HepG2 (cell line): Measurements from ENCODE around the gene SYCE1L. TPM values are rescaled to one million over a fixed set of nuclear protein-coding genes. Genes with fewer than 3 reads are reported as not detected.

Experiments used
- ATAC-seq: fragments of 200-7000 bp; cut with Tn5 transposase; 3 replicates; pipeline ENCODE4 v1.9.1; 2020; ENCODE audit warnings: mild to moderate bottlenecking, moderate library complexity
- BruUV-seq: library from RNA; stranded (reverse); fragments of 400-500 nt; replicated peaks from 2 replicates; lab custom pipeline; 2021; lab: Mats Ljungman, UMichigan
- CTCF ChIA-PET: fragments of 300-600 bp; formaldehyde crosslinking; extraction: SDS; loops from one replicate; lab custom pipeline; 2021; ENCODE audit warnings: low total read pairs, inconsistent platforms, low intra/inter-chr PET ratio; lab: Yijun Ruan, JAX
- POLR2A ChIA-PET: fragments of 350-600 bp; sonication (Branson Sonifier 250); formaldehyde crosslinking; loops from one replicate; lab custom pipeline; 2020; ENCODE audit warnings: antibody characterized with exemption, inconsistent platforms; lab: Yijun Ruan, JAX
- DNase-seq: peaks from one replicate; pipeline ENCODE4 v3.0.0-alpha.2; 2015; ENCODE audit warnings: low spot score
- FAIRE-seq: peaks from 3 replicates; lab custom pipeline; 2011; peaks lifted over from hg19 to GRCh38; lab: Jason Lieb, UNC
- H2AFZ ChIP-seq: one replicate; pipeline ENCODE4 v1.6.1; 2011; ENCODE audit warnings: low read length, inconsistent platforms
- H3K27ac ChIP-seq: fragments of 300-600 bp; 3 replicates; pipeline ENCODE4 v1.8.0; 2011; ENCODE audit warnings: mixed run types, mild to moderate bottlenecking, mixed read lengths, low read length, inconsistent platforms; ENCODE audit not compliant: insufficient read depth; ENCODE audit errors: extremely low read length
- H3K27me3 ChIP-seq, 2 experiments: fragments of 200-600 bp in 1 of 2; 2 replicates in 1 of 2; 3 replicates in 1 of 2; pipeline versions ENCODE4 v1.6.0 to v1.8.0; 2011; ENCODE audit warnings: low read length in 2 of 2, mild to moderate bottlenecking in 2 of 2, moderate library complexity in 2 of 2, inconsistent platforms in 1 of 2; ENCODE audit not compliant: insufficient read depth in 2 of 2, control insufficient read depth in 1 of 2
- H3K36me3 ChIP-seq, 2 experiments: fragments of 200-600 bp in 1 of 2; replicated peaks in 1 of 2; 2 replicates in 1 of 2; 3 replicates in 1 of 2; pipeline versions ENCODE4 v1.5.1 to v1.8.0; 2011; ENCODE audit warnings: low read length in 2 of 2, inconsistent platforms in 1 of 2; ENCODE audit not compliant: insufficient read depth in 2 of 2, control insufficient read depth in 1 of 2
- H3K4me1 ChIP-seq: 2 replicates; pipeline ENCODE4 v1.5.1; 2012; ENCODE audit warnings: low read length, inconsistent platforms; ENCODE audit not compliant: insufficient read depth
- H3K4me2 ChIP-seq: 2 replicates; pipeline ENCODE4 v1.6.0; 2011; ENCODE audit warnings: low read depth, low read length, inconsistent platforms
- H3K4me3 ChIP-seq, 3 experiments: fragments of 200-600 bp in 1 of 3; sonication (generic), shearing (Covaris generic) in 1 of 3; replicated peaks in 1 of 3; 2 replicates each; pipeline ENCODE4 v1.5.1; 2011 to 2016; ENCODE audit warnings: low read length in 3 of 3, inconsistent platforms in 2 of 3, low read depth in 2 of 3, mild to moderate bottlenecking in 2 of 3, control low read depth in 1 of 3, mixed read lengths in 1 of 3; ENCODE audit not compliant: insufficient read depth in 1 of 3
- H3K79me2 ChIP-seq: one replicate; pipeline ENCODE4 v1.6.1; 2011; ENCODE audit warnings: low read length, inconsistent platforms; ENCODE audit not compliant: insufficient read depth
- H3K9ac ChIP-seq: 2 replicates; pipeline ENCODE4 v1.6.0; 2011; ENCODE audit warnings: mild to moderate bottlenecking, low read depth, low read length, inconsistent platforms; ENCODE audit not compliant: insufficient read depth
- H3K9me3 ChIP-seq: 2 replicates; pipeline ENCODE4 v1.5.1; 2012; ENCODE audit warnings: mild to moderate bottlenecking, low read length
- H4K20me1 ChIP-seq: 2 replicates; pipeline ENCODE4 v1.6.0; 2011; ENCODE audit warnings: inconsistent platforms, mild to moderate bottlenecking, low read length, moderate library complexity; ENCODE audit not compliant: insufficient read depth
- DMAP1 ChIP-seq: IDR thresholded peaks from 2 replicates; pipeline ENCODE4 v1.6.1; 2016
- PRMT3 ChIP-seq: sonication (generic); formaldehyde crosslinking; IDR thresholded peaks from 2 replicates; pipeline ENCODE4 v1.8.1; 2022; ENCODE audit warnings: low read depth, mild to moderate bottlenecking, moderate library complexity, missing genetic modification reagents, borderline replicate concordance
- RNF2 ChIP-seq: fragments of 450-650 bp; conservative IDR thresholded peaks from 2 replicates; pipeline ENCODE4 v1.6.1; 2016; ENCODE audit warnings: low read depth
- STAT6 ChIP-seq: sonication (generic); formaldehyde crosslinking; IDR thresholded peaks from 2 replicates; pipeline ENCODE4 v1.4.0; 2020; ENCODE audit warnings: missing genetic modification reagents, mild to moderate bottlenecking, borderline replicate concordance
- ZKSCAN1 ChIP-seq: fragments of 150-350 bp; IDR thresholded peaks from 2 replicates; pipeline ENCODE4 v1.6.1; 2014; ENCODE audit warnings: low read length
- ZNF264 ChIP-seq: sonication (generic); formaldehyde crosslinking; IDR thresholded peaks from 2 replicates; pipeline ENCODE4 v1.4.0; 2020; ENCODE audit warnings: missing genetic modification reagents
- WGBS: methylation state at CpG from one replicate; pipeline ENCODE4 v1.1.6; 2017; ENCODE audit warnings: low lambda C conversion rate; 5-methylcytosine and 5-hydroxymethylcytosine counted together
- in situ Hi-C: cut with HindIII; loops from 2 replicates; pipeline ENCODE4 v1.10.0; 2017; ENCODE audit warnings: low pct_unique_long_range_greater_than_20kb; ENCODE audit not compliant: extremely low pct_ligation_motif_present
- intact Hi-C: fragments of 100-400 bp; cut with micrococcal nuclease; formaldehyde crosslinking; loops from one replicate; pipeline ENCODE4 v1.10.0; 2022; ENCODE audit not compliant: unreplicated experiment
- polyA plus RNA-seq, 8 experiments: library from polyadenylated mRNA; depleted of rRNA in 3 of 8; stranded (reverse) in 7 of 8; unstranded in 1 of 8; fragments of >200 nt; fragmentation: Illumina TruSeq in 4 of 8; extraction: Trizol in 4 of 8; gene quantifications; 2 replicates each; pipeline versions ENCODE4 v1.2.1 to v1.2.3, GENCODE V29; 2011 to 2016; ENCODE audit warnings: low read depth in 4 of 8, missing spikeins in 1 of 8, mixed read lengths in 1 of 8; ENCODE audit not compliant: insufficient read depth in 1 of 8
- total RNA-seq, 5 experiments: library from RNA; depleted of rRNA; stranded (reverse); fragments of >200 nt; fragmentation: Illumina TruSeq; extraction: Trizol; gene quantifications; 2 replicates each; pipeline ENCODE4 v1.2.3, GENCODE V29; 2016; ENCODE audit warnings: low read depth in 1 of 5

The SYCE1L gene
- total and polyA plus RNA-seq, 2 of the 13 experiments (the other 11 are each of a cell fraction or from before 2014, with no cell fraction given) = 0.22 TPM; not detected in 1

DNA sequence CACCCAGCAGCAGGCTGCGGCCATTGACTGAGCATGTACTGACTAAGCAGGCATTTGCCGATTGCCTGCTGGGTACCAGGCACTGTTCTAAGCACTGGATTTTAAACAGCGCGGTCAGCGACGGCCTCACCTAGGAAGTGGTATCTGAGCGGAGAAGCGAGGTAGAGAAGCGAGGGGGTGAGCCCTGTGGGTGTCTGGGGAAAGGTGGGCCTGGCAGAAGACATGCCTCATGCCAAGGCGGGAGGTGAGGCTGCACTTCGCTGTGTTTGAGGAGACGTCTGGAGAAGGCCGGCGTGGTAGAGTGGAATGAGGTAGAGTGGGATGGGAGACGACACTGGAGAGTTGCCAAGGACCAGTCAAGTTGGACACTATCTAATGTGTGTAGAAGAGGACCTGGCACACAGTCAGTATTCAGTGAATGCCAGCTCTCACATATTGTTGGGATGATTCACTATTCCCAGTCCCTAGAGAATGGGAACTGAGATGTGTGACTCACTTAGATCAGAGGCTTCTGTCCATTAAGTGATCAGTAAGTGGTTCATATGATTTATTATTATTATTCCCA, 14.4 kb downstream of the SYCE1L start:
- Histone ChIP-seq H3K9ac (no peak overlapping the region), H3K4me1 (peaks cover 14% of the 10 kb centered on the region), H3K79me2 (no peaks in the 10 kb centered on the region), H3K4me3 (no peak overlapping the region), H3K27ac (no peak overlapping the region), H3K4me2 (no peak overlapping the region), H2AFZ (no peak overlapping the region)
- intact Hi-C loops = no loop called here
- BruUV-seq = no TSS peak
- POLR2A ChIA-PET = no interaction called here
- 79% methylated on average over 15 of the region's 15 CpGs for WGBS
- ATAC-seq = no peak
- DNase-seq = peak; percentile 46
- TF ChIP-seq DMAP1 (CRISPR knock-in tag) (no peak), STAT6 (CRISPR knock-in tag) (no peak), ZKSCAN1 (peak; percentile 55; the same call in 1 of the 2 replicates), ZNF264 (CRISPR knock-in tag) (no peak), PRMT3 (CRISPR knock-in tag) (no peak), RNF2 (no peak)
- TF ChIP-seq, all 625 proteins: peak for 1
- Histone ChIP-seq H3K9me3 (no peaks in the 10 kb centered on the region), H3K36me3 (no peaks in the 10 kb centered on the region), H4K20me1 (no peaks in the 10 kb centered on the region), H3K27me3 (peaks cover 0 to 27% of the 10 kb centered on the region in 2 experiments; a peak in 2 of 5 replicates)
- in situ Hi-C loops = no loop called here
- CTCF ChIA-PET = no interaction called here
- no peak for FAIRE-seq
